ENCODE results near the gene TRMT1. TPM values are rescaled to one million over a fixed set of nuclear protein-coding genes. Genes with fewer than 3 reads are reported as not detected.

TRMT1 gene
- total RNA-seq, 1 experiment from 2014 or later, result 172 TPM

GRCh38 chr19:13133241-13133870 lies 16.8 kb upstream of the TRMT1 start:
- Histone ChIP-seq H3K4me3 (no peak overlapping the region), H3K9me3 (no peaks in the 10 kb centered on the region), H3K27me3 (no peaks in the 10 kb centered on the region), H3K36me3 (peaks cover 92% of the 10 kb centered on the region)
- DNase-seq, result no peak

DNA sequence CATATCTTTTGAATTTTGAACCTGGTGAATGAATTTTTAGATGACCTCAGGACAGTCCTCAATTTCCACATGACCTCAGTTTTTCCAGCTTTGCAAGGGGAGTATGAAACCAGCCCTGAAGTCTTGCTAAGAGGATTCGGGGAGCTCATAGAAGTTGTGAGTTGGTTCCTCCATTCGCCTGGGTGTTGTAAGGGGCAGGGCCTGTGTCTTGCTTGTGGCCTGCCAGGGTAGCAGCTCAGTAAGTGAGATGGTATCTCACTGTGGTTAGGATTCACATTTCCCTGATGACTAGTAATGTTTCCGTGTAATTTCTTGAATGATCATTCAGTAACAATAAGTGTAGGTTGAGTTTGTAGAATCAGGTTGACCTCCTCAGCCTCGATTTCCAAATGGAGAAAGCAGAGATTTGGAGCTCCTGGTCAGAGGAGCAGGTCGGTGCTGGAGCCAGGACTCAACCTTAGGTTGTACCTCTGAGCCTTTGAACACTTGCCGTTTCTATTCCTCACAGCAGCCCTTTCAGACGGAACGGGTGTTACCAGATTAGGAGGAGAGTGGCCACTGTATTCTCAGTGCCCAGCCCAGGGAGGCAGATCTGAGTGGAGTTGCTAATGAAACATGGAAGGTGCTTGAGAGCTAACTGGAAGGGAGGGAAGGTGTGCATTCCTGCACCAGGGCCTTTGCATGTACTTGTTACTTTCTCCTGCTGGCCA lies 16.1 kb upstream of the TRMT1 start:
- Histone ChIP-seq H3K36me3 (peaks cover 92% of the 10 kb centered on the region), H3K27me3 (no peaks in the 10 kb centered on the region), H3K9me3 (no peaks in the 10 kb centered on the region), H3K4me3 (no peak overlapping the region)
- DNase-seq, result no peak

GRCh38 chr19:13130886-13131490 lies 14.4 kb upstream of the TRMT1 start:
- Histone ChIP-seq H3K27me3 (no peaks in the 10 kb centered on the region), H3K9me3 (no peaks in the 10 kb centered on the region), H3K4me3 (no peak overlapping the region), H3K36me3 (peaks cover 89% of the 10 kb centered on the region)
- DNase-seq, result no peak

DNA sequence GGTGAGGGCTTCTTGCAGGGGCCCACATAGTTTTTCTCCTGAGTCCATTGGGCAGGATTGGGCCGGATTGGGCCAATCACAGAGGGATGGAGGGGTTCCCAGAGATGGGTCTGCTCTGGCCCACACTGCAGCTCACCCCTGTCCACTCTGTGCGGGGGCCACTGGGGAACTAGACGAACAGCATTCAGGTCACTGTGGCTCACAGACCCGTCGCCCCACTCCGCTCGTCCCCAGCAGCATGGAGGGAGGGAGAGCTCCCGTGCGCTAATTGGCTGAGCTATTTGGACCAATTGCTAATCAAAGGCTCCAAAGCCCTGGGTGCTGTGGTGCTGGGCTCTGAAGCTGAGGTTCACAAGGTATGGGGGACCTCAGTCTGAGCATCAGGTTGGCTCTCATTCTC lies 12.8 kb upstream of the TRMT1 start:
- no peaks in the 10 kb centered on the region for H3K27me3 ChIP-seq
- DNase-seq, result no peak

GRCh38 chr19:13128583-13128982 lies 12.0 kb upstream of the TRMT1 start:
- DNase-seq, result no peak
- Histone ChIP-seq H3K27me3 (no peaks in the 10 kb centered on the region), H3K36me3 (peaks cover 87% of the 10 kb centered on the region), H3K4me3 (no peak overlapping the region), H3K9me3 (no peaks in the 10 kb centered on the region)

More for the DNA sequence above, 12.8 kb upstream of the TRMT1 start:
- H3K9me3 ChIP-seq, result no peaks in the 10 kb centered on the region
- peaks cover 87% of the 10 kb centered on the region for H3K36me3 ChIP-seq
- no peak overlapping the region for H3K4me3 ChIP-seq

GRCh38 chr19:13127811-13128575 lies 11.5 kb upstream of the TRMT1 start:
- Histone ChIP-seq H3K9me3 (no peaks in the 10 kb centered on the region), H3K36me3 (peaks cover 90% of the 10 kb centered on the region), H3K4me3 (no peak overlapping the region), H3K27me3 (no peaks in the 10 kb centered on the region)
- DNase-seq, result no peak

- H3K9me3 ChIP-seq, result no peaks in the 10 kb centered on the region
- no peak overlapping the region for H3K4me3 ChIP-seq
- H3K36me3 ChIP-seq, result peaks cover 93% of the 10 kb centered on the region
- H3K27me3 ChIP-seq, result no peaks in the 10 kb centered on the region
- DNase-seq, result peak; percentile 64
Observed at GRCh38 chr19:13127051-13127450, 10.5 kb upstream of the TRMT1 start.

DNA sequence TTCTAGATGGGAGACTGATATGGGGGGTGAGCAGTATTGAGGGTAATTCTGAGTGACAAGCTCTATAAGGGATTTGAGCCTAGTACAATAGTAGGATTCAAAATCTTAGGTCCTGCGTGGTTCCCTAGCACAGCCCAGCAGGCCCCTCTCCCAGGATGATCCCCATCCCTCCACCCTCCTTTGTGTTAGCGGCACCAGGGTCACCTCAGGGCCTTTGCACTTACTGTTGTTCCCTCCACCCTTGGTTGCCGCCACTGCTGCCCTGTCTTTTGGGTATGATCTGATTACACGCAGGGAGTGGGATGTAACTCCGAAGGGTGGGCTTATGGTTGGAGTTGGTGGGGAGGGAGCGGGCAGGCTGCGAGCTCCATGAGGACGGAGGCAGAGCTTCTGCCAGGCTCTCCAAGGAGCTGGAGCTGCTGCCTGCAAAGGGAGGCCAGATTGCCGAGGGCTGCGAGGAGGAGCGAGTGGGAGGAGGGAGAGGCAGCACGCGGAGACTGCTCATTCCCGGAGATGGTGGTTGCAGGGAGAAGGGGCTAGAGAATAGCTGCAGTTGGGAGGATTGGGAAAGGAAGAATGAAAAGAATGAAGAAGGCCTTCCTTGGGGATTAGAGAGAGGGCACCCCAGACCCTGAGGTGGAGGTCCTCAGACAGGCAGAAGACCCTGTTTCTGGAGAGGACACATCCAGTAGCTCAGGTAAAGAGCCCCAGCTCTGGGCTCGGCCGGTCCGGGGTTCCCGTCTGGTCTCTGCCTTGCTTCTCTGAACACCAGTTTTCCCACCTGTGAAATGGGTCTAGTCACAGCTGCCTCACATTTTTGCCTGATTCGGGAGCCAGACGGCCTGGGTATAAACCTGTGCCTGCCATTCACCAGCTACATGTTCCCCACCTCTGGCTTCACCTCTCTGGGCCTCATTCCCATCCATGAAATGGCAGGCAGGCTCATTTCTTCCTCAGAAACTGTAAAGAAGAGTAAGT lies 6.7 kb upstream of the TRMT1 start:
- no peaks in the 10 kb centered on the region for H3K9me3 ChIP-seq
- no peaks in the 10 kb centered on the region for H3K27me3 ChIP-seq
- H3K4me3 ChIP-seq, result no peak overlapping the region
- no peak for DNase-seq
- H3K36me3 ChIP-seq, result peaks cover 86% of the 10 kb centered on the region

- no peaks in the 10 kb centered on the region for H3K9me3 ChIP-seq
- H3K36me3 ChIP-seq, result peaks cover 77% of the 10 kb centered on the region
- DNase-seq, result no peak
- H3K4me3 ChIP-seq, result no peak overlapping the region
- H3K27me3 ChIP-seq, result no peaks in the 10 kb centered on the region
Observed at GRCh38 chr19:13122275-13122878, 5.8 kb upstream of the TRMT1 start.

- no peak for DNase-seq
- no peak overlapping the region for H3K4me3 ChIP-seq
Observed at GRCh38 chr19:13121551-13122274, 5.2 kb upstream of the TRMT1 start.

DNA sequence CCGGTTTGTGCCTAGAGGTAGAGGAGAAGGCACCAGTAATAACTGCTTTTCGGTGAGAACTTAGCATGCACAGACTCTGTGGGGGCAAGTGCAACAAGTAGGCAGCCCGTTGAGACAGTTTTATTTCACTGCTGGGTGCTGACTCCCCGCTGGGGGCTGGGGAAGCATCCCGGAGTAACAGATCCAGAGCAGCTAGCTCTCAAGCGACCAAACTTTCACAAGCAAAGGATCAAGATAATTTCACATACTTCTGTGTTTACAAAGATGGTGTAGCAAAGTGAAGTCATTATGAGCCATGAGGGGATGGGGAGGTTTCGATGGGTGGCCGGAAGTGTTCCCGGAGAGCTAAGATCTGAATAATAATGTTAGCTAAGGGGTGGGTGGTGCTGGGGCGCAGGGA lies 4.3 kb upstream of the TRMT1 start:
- Histone ChIP-seq H3K9me3 (no peaks in the 10 kb centered on the region), H3K4me3 (no peak overlapping the region), H3K27me3 (no peaks in the 10 kb centered on the region), H3K36me3 (peaks cover 71% of the 10 kb centered on the region)
- no peak for DNase-seq

More at GRCh38 chr19:13121551-13122274, 5.2 kb upstream of the TRMT1 start:
- H3K36me3 ChIP-seq, result peaks cover 74% of the 10 kb centered on the region
- no peaks in the 10 kb centered on the region for H3K27me3 ChIP-seq
- no peaks in the 10 kb centered on the region for H3K9me3 ChIP-seq

DNA sequence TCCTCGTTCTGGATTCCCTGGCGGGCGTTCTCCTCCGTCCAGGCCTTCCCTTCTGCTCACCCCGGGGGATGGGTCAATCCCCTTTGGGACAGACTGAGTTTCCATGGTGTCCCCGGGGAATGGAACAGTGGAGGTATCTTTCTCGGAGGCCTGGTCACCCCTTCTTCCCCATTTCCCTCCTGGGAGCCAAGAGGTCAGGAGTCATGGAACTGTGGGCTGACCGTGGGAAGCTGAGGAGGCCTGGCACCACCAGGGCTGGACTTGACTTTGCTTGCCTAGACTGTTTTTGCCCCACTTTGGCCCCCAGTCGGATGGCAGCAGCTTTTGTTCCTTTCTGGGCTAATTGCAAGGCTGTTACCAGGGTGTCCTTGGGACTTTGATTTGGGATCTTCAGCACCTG lies 3.5 kb upstream of the TRMT1 start:
- DNase-seq, result no peak
- no peaks in the 10 kb centered on the region for H3K9me3 ChIP-seq
- peak overlapping the region; percentile 97 for H3K4me3 ChIP-seq
- H3K27me3 ChIP-seq, result no peaks in the 10 kb centered on the region
- peaks cover 70% of the 10 kb centered on the region for H3K36me3 ChIP-seq

DNA sequence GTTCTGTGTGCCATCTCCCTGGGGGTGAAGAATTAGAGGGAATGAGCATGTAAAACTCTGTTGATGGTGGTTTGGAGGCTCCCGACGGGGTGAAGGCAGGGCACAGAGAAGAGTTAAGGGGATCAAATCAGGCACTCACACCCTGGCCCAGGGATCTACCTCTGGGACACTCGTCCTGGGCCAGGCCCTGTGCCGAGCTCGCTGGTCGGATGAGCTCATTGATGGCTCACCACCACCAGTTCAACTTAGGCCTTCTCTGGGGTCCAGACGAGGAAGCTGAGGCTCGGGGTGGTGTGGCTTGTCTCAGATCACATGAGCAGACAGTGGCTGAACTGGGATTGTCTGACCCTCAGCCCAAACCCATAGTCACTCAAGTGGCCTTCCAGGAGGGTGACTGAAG lies 3.1 kb upstream of the TRMT1 start:
- H3K9me3 ChIP-seq, result no peaks in the 10 kb centered on the region
- DNase-seq, result no peak
- H3K27me3 ChIP-seq, result no peaks in the 10 kb centered on the region
- H3K4me3 ChIP-seq, result peak overlapping the region; percentile 97
- H3K36me3 ChIP-seq, result peaks cover 70% of the 10 kb centered on the region

GRCh38 chr19:13118424-13119193 lies 2.1 kb upstream of the TRMT1 start:
- Histone ChIP-seq H3K27me3 (no peaks in the 10 kb centered on the region), H3K4me3 (peak overlapping the region; percentile 97), H3K9me3 (no peaks in the 10 kb centered on the region), H3K36me3 (peaks cover 70% of the 10 kb centered on the region)
- DNase-seq, result peak; percentile 85

Data from MG63 (cell line).